ENCODE results near the gene PRDM13.

DNA sequence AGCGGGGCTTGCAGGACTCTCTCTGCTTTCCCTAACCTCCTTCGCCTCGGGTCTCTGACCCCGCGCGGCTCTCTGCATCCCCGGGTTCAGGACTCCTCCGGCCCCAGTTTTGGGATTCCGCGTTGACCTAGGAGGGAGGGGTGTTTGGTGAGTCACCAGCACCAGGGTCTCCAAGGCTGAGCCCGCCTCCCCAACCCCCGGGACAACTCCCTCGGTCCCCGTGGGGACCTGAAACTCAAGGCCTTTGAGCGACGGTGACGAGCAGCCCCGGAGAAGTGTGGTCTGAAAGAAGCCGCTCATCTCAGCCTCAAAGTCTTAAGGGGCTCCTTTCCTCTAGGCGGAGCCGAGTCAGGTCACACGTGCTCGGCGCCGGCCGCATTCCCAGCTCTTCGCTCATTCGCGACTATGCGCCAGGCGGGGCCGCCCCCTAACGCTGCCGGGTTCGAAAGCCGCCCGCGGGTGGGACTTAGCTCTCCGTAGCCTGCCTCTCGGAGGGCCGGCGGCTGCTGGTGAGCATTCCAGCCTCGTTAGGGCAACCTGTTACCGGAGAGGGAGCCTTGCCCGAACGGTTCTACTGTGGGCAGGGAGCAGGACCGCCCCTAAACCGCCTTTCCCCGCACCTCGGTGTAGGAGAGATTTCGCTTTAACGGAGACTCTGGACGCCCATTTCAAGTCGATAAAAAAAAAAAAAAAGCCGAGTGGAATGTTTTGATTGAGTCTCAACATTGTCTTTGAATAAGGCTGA is 3.0 kb upstream of the PRDM13 start:
- TF ChIP-seq POLR2AphosphoS5 (IDR thresholded peaks at IDR 0.05; ENCODE audit: borderline replicate concordance, low read depth, low read length) (no peak), EZH2 (IDR thresholded peaks at IDR 0.05) (no peak)

All from SK-N-MC (cell line).